ENCODE data around the gene WWOX. TPM values are rescaled to one million over a fixed set of nuclear protein-coding genes. Genes with fewer than 3 reads are reported as not detected.

Gene WWOX
- total and polyA plus RNA-seq, 2 donors (not counting 3 experiments of a cell fraction or from before 2014, with no cell fraction given): 6.2 to 12.5 TPM

DNA sequence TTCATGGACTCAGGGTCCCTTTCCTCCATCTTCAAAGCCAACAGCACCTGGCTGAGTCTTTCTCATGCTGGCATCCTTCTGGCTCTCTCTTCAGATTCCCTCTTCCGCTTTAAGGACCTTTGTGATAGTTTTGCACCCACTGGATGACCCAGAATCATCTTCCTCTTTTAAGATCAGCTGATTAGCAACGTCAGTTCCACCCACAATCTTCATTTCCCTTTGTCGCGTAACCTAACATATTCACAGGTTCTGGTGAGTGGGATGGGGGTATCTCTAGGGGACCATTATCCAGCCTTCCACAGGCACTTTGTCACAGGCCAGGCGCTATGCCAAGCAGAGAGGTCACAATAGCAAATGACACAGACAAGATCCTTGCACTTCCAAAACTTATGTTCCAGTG lies 907.3 kb downstream of the WWOX start:
- dilution Hi-C loops (cut with MboI; ENCODE audit: extremely low pct_ligation_motif_present, low sequenced_read_pairs): no loop called here
- Histone ChIP-seq H3K4me1 (ENCODE audit: control insufficient read depth, extremely low read depth, insufficient read depth, low read length) (no peaks in the 10 kb centered on the region), H3K4me3 (replicated peaks in 1 of 3; ENCODE audit: insufficient read depth in 1 of 3, low read depth in 1 of 3, low read length in 3 of 3) (no peak overlapping the region), H4K20me1 (replicated peaks; ENCODE audit: control insufficient read depth, extremely low read depth, insufficient read depth, low read length) (no peaks in the 10 kb centered on the region), H2AFZ (ENCODE audit: low read depth, low read length) (no peak overlapping the region), H3K9ac (replicated peaks; ENCODE audit: extremely low read depth, insufficient read depth, low read length) (no peak overlapping the region), H3K79me2 (ENCODE audit: control insufficient read depth, insufficient read depth, low read length) (no peaks in the 10 kb centered on the region), H3K4me2 (ENCODE audit: insufficient read depth, low read length) (no peak overlapping the region), H3K9me3 (replicated peaks; ENCODE audit: control insufficient read depth, insufficient read depth, low read length) (peaks cover 4% of the 10 kb centered on the region), H3K27me3 (ENCODE audit: control insufficient read depth in 2 of 2, insufficient read depth in 2 of 2, low read length in 2 of 2) (no peaks in the 10 kb centered on the region), H3K36me3 (ENCODE audit: control insufficient read depth in 2 of 2, extremely low read depth in 1 of 2, insufficient read depth in 2 of 2, low read length in 2 of 2) (no peaks in the 10 kb centered on the region), H3K27ac (ENCODE audit: insufficient read depth, low read depth, low read length) (no peak overlapping the region), H3K9me1 (replicated peaks; ENCODE audit: control insufficient read depth, extremely low read depth, insufficient read depth, low read length) (no peaks in the 10 kb centered on the region)
- POLR2A ChIA-PET: no interaction called here
- BruUV-seq (replicated peaks): no TSS peak
- TF ChIP-seq, protein P1, sequence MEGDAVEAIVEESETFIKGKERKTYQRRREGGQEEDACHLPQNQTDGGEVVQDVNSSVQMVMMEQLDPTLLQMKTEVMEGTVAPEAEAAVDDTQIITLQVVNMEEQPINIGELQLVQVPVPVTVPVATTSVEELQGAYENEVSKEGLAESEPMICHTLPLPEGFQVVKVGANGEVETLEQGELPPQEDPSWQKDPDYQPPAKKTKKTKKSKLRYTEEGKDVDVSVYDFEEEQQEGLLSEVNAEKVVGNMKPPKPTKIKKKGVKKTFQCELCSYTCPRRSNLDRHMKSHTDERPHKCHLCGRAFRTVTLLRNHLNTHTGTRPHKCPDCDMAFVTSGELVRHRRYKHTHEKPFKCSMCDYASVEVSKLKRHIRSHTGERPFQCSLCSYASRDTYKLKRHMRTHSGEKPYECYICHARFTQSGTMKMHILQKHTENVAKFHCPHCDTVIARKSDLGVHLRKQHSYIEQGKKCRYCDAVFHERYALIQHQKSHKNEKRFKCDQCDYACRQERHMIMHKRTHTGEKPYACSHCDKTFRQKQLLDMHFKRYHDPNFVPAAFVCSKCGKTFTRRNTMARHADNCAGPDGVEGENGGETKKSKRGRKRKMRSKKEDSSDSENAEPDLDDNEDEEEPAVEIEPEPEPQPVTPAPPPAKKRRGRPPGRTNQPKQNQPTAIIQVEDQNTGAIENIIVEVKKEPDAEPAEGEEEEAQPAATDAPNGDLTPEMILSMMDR (IDR thresholded peaks at IDR 0.05; ENCODE audit: extremely low read depth in 1 of 2, insufficient read depth in 1 of 2, low read depth in 1 of 2, low read length in 2 of 2): no peak
- TF ChIP-seq MYC (IDR thresholded peaks at IDR 0.05; ENCODE audit: low read depth, low read length) (no peak), JUN (IDR thresholded peaks at IDR 0.05; ENCODE audit: borderline replicate concordance, insufficient read depth, insufficient read length, low read depth) (no peak), FOS (IDR thresholded peaks at IDR 0.05; ENCODE audit: borderline replicate concordance, insufficient read depth, low read length) (no peak), GATA2 (IDR thresholded peaks at IDR 0.05; ENCODE audit: insufficient read depth, insufficient read length, low read depth, low read length) (no peak), EZH2 (IDR thresholded peaks at IDR 0.05; ENCODE audit: borderline replicate concordance, low read depth, low read length, severe bottlenecking) (no peak), POLR2A (IDR thresholded peaks at IDR 0.05; ENCODE audit: low read depth, low read length) (no peak), POLR2AphosphoS5 (IDR thresholded peaks at IDR 0.05; ENCODE audit: insufficient read depth, low read depth, low read length) (no peak)
- TF ChIP-seq, protein P2, sequence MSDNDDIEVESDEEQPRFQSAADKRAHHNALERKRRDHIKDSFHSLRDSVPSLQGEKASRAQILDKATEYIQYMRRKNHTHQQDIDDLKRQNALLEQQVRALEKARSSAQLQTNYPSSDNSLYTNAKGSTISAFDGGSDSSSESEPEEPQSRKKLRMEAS (IDR thresholded peaks at IDR 0.05; ENCODE audit: insufficient read depth, insufficient read length): no peak
- DNase-seq (ENCODE audit: low read depth, low spot score) (no peak), FAIRE-seq (no peak)
- CTCF ChIA-PET: no interaction called here
- intact Hi-C loops (cut with micrococcal nuclease): no loop called here
